ENCODE data around the gene RRP1. TPM values are rescaled to one million over a fixed set of nuclear protein-coding genes. Genes with fewer than 3 reads are reported as not detected.
A peak's percentile ranks its signal among the peaks of the same experiment; 100 is the strongest.

Gene RRP1, protein sequence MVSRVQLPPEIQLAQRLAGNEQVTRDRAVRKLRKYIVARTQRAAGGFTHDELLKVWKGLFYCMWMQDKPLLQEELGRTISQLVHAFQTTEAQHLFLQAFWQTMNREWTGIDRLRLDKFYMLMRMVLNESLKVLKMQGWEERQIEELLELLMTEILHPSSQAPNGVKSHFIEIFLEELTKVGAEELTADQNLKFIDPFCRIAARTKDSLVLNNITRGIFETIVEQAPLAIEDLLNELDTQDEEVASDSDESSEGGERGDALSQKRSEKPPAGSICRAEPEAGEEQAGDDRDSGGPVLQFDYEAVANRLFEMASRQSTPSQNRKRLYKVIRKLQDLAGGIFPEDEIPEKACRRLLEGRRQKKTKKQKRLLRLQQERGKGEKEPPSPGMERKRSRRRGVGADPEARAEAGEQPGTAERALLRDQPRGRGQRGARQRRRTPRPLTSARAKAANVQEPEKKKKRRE
- total RNA-seq (2014; rRNA removed; shearing (Covaris generic)) = 23.3 and 24.9 TPM in 2 replicates
- 61.0 and 63.8 TPM in 2 replicates for polyA plus RNA-seq (2014; cell fraction: nucleus; rRNA removed)

- peak; percentile 80 for DNase-seq (ENCODE audit: extremely low read depth, low read depth)
Measured at GRCh38 chr21:43789276-43790009, at the start of gene RRP1. Gene RRP1 (plus strand): TSS chr21:43789577. CDS start chr21:43789630, 53 bp downstream.

- no peak for DNase-seq (ENCODE audit: extremely low read depth, low read depth)
Measured at GRCh38 chr21:43739621-43740435, 49.5 kb upstream of the RRP1 start.

DNA sequence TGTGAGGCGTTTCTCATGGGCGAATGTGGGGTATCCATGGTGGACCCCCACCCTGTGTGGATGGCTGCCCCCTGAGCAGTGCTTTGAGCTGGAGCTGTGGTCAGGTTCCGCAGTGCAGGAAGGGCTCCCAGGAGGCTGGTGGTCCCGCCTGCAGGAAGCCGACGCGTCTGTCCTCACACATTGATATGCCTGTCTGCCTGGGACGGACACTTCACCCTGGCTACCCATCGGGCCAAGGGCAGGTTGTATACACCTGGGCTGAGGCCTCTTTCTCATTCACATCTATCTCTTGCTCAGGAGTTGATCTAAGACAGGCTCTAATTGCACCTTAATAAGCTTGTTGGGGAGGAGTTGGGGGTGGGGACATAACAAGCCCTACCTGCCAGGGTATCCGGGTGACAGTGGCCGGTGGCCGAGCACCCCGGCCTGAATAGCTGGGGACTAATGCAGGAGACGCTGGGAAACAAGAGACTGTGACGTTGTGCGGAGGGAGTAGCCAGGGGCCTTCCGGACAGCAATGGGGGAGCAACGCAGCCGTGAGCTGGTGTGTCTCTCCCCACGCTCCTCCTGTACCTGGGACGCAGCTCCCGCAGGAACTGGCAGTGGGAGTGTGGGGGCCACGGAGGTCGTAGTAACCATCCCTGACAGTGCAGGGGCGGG, 48.8 kb upstream of the RRP1 start:
- DNase-seq (ENCODE audit: extremely low read depth, low read depth) = no peak

DNA sequence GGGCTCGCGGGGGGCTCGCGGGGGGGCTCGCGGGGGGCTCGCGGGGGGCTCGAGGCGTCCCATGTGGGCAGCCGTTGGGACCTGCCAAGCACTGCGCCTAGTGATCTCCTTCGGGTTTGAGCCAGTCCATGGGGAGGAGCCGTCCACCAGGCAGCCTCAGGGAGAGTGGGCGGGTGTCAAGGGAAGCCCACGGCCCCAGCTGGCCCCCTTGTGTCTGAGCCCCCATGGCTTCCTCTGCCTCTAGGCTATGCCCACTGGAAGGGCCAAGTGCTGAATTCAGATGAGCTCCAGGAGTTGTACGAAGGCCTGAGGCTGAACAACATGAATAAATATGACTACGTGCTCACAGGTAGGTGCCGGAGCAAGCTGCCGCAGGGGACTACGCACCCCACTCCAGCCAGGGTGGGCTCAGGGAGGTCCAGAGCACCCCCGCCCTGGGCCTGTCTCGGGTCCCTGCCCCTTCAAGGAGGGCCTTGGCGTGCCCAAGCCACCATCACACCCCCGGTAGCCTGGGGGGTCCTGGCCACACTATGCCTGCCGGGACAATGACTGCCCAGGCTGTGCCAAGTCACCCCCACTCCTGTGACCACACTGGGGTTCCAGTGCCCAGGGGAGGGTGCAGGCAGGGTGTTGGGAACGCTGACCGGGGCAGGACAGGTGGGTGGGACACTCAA, 47.8 kb upstream of the RRP1 start:
- no peak for DNase-seq (ENCODE audit: extremely low read depth, low read depth)

DNA sequence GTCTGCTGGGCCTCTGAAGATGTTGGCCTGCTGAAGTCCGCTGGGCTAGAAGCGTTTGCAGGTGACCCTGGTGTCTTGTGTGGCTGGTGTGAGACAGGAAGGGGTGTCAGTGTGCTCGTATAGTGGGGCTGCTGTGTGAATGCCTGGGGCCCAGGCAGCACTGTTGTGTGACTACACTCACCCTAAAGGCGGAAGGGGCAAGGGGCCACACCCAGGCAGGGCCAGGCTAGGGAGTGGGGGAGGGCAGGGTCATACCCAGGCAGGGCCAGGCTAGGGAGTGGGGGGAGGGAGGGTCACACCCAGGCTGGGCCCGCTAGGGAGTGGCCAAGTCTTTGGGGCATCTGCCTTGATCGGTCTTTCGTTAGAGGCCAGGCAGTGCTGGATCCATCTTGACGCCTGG, 45.4 kb upstream of the RRP1 start:
- DNase-seq (ENCODE audit: extremely low read depth, low read depth) = no peak

DNA sequence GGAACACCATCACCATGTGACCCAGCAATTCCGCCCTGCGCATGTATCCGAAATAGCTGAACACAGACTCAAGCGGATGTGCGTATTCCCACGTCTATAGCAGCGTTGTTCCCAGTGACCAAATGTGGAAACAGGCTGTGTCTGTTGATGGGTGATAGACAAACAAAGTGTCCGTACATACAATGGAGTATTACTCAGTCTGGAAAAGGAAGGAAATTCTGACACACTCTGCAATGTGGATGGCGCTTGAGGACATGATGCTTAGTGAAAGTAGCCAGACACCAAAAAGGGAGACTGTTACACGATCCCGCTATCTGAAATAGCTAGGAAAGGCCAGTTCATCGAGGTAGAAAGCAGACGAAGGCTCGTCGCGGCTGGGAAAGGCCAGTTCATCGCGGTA, 44.7 kb upstream of the RRP1 start:
- DNase-seq (ENCODE audit: extremely low read depth, low read depth) = no peak

DNA sequence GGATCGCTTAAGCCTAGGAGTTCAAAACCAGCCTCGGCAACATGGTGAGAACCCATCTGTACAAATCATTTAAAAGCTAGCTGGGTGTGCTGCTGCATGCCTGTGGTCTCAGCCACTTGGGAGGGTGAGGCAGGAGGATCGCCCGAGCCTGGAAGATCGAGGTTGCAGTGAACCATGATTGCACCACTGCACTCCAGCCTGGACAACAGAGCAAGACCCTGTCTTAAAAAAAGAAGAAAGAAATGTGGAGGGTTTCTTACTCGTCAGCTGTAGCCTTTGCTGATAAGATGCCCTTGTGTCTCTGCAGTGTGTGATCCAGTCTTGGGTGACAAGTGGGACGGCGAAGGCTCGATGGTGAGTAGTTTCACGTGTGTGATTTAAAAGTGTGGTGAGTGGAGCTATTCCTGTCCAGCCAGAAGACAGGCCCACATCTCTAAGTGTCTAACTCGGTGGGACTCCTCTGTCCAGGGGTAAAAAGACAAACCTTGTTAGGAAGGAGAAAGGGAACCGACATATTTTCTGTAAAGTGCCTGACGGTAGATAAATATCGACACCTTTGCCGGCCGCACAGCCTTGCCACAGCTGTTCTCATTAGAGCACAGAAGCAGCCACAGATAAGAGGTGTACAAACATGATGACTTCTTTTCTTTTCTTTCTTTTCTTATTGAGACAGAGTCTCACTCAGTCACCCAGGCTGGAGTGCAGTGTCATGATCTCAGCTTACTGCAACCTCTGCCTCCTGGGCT, 43.4 kb upstream of the RRP1 start:
- DNase-seq (ENCODE audit: extremely low read depth, low read depth) = no peak

DNA sequence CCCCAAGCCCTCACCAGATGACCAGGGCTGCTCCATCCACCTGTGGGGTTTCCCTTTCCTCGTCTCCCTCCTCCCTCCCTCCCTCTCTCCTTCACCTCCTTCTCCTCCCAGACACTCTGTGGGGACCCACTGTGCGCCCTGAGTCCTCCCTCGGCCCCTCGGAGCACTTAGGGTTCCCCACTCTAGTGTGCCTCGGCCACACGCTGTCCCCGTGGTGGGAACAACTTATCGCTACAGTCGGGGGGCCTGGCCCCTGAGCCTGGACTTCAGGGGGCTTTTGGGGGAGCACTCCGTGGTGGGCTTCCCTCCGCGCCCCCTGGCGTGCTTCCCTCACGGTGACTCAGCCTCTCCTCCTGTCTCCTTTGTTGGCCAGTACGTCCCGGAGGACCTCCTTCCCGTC, 40.8 kb upstream of the RRP1 start:
- DNase-seq (ENCODE audit: extremely low read depth, low read depth) = no peak

DNA sequence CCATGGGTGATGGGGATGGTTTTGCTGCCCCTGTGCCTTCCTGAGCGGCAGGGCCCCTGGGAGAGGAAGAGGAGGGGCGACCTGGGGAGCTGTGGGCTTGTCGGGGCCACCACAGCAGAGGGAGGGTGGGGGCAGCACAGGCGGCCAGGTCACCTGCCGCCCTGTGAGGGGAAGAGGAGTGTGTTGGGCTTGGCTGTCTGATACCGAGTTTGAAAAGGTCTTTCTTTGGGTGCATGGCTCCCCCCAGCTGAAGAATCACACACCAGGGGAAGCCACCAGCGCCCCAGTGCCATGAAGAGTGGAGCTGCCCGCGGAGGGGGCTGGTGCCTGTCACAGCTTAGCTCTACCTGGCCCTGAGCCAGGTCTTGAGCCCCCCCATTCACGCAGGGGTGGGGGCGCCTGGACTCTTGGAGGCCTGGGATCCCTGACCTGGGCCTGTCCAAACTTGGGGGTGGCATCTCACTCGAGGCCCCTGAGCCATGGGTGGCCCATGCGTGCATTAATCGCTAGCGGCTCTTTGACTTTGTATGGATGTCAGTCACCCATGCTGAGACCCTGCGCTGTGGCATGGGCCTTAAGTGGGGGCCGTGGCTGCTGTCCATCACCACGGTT, 39.6 kb upstream of the RRP1 start:
- no peak for DNase-seq (ENCODE audit: extremely low read depth, low read depth)

DNA sequence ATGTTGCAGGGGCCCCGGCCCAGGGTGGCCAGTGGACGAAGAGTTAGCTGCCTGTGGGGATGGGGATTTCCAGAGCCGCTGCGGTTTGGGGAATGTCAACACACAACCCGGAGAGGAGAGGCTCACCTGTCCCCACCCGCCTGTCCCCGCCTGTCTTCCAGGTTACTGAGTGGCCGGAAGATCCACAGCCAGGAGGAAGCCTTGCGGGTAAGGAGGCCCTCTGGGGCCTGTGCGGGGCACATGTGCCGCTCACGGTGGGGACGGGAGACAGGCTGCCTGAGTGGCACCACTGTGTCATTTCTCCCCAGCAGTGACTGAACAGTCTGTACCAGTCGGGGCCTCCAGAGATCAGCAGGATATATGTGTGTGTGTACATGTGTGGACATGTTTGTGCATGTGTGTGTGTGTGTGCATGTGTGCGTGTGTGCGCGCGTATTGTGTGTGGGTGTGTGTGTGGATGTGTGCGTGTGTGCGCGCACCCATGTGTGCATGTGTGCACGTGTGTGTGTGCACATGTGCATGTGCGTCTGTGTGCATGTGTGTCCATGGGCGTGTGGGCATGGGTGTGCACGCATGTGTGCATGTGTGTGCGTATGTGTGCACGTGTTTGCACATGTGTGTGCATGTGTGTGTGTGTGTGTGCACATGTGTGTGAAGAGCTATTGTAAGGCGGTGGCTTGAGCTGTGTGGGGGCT, 38.9 kb upstream of the RRP1 start:
- no peak for DNase-seq (ENCODE audit: extremely low read depth, low read depth)

DNA sequence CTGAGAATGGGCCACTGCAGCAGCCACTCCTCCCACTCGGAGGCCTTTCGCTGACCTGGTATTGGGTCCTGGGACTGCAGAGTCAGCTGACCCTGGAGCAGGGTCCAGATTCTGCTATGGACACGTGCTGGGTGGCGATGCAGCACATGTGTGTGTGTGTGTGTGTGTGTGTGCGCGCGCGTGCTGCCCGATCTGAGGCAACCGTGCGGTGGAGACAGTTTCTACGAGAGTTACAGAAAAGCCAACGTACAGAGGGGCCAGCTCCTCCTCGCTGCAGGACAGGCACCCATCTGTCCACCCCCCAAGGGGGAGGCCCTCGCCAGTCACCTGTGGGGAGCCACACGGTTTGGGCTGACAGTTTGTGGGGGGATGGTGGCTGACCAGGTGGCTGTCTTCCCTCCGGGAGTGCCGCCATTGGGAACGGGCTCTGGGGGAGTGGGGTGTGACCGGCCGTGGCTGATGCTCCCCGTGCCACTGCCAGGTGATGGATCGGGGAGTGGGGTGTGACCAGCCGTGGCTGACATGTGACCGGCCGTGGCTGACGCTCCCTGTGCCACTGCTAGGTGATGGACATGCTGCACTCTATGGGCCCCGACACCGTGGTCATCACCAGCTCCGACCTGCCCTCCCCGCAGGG, 37.3 kb upstream of the RRP1 start:
- no peak for DNase-seq (ENCODE audit: extremely low read depth, low read depth)

DNA sequence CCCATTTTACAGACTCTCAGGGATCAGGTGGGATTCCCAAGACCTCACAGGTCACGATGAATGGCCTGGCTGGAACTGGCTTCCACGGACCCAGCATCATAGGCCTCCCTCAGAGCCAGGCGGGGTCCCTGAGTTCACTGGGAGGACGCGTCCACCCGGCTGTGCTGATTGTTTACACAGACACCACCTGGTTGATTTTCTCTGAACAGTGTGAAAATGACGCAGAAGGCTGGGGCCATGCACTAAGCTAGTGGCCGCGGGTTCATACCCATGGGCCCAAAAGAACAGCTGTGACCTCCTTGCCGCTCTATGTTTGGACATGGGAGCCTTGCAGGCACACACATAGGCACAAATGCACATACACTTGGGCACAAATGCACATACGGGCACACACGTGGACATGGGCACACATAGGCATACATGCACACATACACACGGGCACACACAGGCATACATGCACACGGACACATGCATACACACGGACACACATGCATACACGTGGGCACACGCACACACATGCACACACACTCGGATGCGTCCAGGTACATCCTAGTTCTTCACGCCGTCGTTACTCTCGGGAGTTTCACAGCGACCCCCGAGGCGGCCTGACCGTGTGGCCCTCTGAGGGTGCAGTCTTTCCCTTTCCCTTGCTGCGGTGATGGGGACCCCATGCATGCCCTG, 36.5 kb upstream of the RRP1 start:
- DNase-seq (ENCODE audit: extremely low read depth, low read depth) = no peak

DNA sequence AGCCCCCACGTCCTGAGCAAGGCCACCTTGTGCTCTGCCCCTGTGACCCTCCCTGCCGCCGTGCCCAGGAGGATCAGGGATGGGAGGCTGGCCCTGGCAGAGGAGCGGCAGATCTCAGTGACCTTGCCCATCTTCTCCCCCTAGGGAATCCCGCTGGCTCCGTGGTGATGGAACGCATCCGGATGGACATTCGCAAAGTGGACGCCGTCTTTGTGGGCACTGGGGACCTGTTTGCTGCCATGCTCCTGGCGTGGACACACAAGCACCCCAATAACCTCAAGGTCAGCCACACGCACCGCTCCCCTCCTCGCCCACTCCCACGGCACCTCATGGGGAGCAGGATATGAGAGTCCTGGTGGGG, 36.0 kb upstream of the RRP1 start:
- no peak for DNase-seq (ENCODE audit: extremely low read depth, low read depth)

DNA sequence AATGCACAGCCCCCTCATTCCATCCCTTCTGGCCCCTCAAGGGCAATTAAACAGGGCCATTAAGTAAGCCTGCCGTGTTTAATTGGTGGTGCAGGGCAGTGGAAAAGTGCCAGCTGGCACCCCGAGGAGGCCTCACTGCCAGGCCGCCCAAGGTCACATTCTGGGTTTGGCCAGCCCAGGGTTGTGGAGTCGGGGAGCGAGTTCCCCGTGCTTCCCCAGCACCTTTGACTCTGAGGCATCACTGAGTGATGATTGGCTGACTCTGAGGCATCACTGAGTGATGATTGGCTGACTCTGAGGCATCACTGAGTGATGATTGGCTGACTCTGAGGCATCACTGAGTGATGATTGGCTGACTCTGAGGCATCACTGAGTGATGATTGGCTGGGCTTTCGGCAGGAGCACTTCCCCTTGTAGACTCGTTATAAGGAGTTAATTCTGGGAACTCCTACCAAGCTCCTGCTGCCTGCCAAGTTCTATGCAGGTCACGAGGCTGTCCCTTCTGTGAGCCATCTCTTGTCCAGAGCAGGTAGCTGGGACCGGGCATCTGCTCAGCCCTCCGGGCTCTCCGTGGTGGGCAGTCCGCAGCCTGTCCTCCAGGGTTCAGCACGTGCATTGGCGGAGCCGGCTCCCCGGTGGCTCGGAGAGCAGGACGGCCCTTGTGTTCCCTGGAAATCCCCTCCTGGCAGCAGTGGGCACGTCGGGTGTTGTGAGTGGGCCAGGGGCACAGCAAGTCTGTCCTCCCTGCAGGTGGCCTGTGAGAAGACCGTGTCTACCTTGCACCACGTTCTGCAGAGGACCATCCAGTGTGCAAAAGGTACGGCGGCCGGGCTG, 34.2 kb upstream of the RRP1 start:
- DNase-seq (ENCODE audit: extremely low read depth, low read depth) = no peak

GRCh38 chr21:43755820-43756594, 33.4 kb upstream of the RRP1 start:
- DNase-seq (ENCODE audit: extremely low read depth, low read depth) = no peak

DNA sequence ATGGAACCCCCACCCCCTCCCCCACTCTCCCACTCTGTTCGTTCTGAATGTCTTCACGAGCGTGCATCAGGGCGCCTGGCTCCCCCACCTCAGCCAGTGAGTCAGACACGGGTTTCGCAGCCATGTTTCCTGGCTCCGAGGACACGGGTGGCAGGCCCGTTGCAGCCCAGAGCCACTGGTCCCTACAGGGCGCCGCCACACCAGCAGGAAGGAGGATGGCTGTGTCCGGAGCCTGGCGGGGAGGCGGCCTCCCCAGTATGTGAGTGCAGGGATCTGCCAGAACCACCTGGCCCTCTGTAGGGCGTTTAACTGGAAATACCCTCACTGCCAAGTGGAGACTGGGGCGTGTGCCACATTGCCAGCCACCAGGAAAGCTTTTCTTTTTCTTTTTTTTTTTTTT, 31.8 kb upstream of the RRP1 start:
- DNase-seq (ENCODE audit: extremely low read depth, low read depth) = no peak

Measured in NCI-H460 (cell line).